K562 treated with DMSO at 1 percent for 4 hours (cell line): Measurements from ENCODE around the gene ITM2A. TPM values are rescaled to one million over a fixed set of nuclear protein-coding genes. Genes with fewer than 3 reads are reported as not detected.

Source experiments
- total RNA-seq: library from RNA; unstranded; fragments of 300-600 nt; gene quantifications from 2 replicates; pipeline ENCODE4 v1.2.3, GENCODE V29; 2022; ENCODE audit not compliant: insufficient read depth

The ITM2A gene
- total RNA-seq = 14.0 and 23.5 TPM in 2 replicates

GRCh38 chrX:79366873-79367749 is at the start of gene ITM2A:
Gene ITM2A (minus strand): TSS chrX:79367334. CDS start chrX:79367215, 119 bp downstream.

Other genes starting within 250 kb of the ITM2A start
- gene GPR174, start 222.6 kb downstream of the ITM2A start, total RNA-seq = not detected in 2 replicates